Effector memory CD4-positive, alpha-beta T cell (primary cell): ENCODE measurements around the gene GRB7.

Experiments
- DNase-seq, 3 donors: peaks; one replicate each; pipeline ENCODE4 v3.0.0-alpha.2; 2020
- H3K27ac ChIP-seq: 2 replicates; pipeline ENCODE4 v1.7.0; 2013; ENCODE audit warnings: mild to moderate bottlenecking, low read length, moderate library complexity; ENCODE audit not compliant: insufficient read depth, poor library complexity, severe bottlenecking
- H3K27me3 ChIP-seq: replicated peaks from 2 replicates; pipeline ENCODE4 v1.7.0; 2013; ENCODE audit warnings: mild to moderate bottlenecking, low read length; ENCODE audit not compliant: insufficient read depth, control insufficient read depth, poor library complexity, severe bottlenecking
- H3K36me3 ChIP-seq: 2 replicates; pipeline ENCODE4 v1.7.0; 2013; ENCODE audit warnings: mild to moderate bottlenecking, low read length, moderate library complexity; ENCODE audit not compliant: control insufficient read depth, insufficient read depth
- H3K4me1 ChIP-seq: 2 replicates; pipeline ENCODE4 v1.7.0; 2013; ENCODE audit warnings: low read length, mild to moderate bottlenecking; ENCODE audit not compliant: control insufficient read depth, insufficient read depth, poor library complexity, severe bottlenecking
- H3K4me3 ChIP-seq: 2 replicates; pipeline ENCODE4 v1.7.0; 2013; ENCODE audit warnings: low read length, low read depth, mild to moderate bottlenecking; ENCODE audit not compliant: insufficient read depth, poor library complexity, severe bottlenecking
- H3K9me3 ChIP-seq: 2 replicates; pipeline ENCODE4 v1.7.0; 2013; ENCODE audit warnings: mild to moderate bottlenecking, low read length, moderate library complexity; ENCODE audit not compliant: control insufficient read depth

GRB7 gene

DNA sequence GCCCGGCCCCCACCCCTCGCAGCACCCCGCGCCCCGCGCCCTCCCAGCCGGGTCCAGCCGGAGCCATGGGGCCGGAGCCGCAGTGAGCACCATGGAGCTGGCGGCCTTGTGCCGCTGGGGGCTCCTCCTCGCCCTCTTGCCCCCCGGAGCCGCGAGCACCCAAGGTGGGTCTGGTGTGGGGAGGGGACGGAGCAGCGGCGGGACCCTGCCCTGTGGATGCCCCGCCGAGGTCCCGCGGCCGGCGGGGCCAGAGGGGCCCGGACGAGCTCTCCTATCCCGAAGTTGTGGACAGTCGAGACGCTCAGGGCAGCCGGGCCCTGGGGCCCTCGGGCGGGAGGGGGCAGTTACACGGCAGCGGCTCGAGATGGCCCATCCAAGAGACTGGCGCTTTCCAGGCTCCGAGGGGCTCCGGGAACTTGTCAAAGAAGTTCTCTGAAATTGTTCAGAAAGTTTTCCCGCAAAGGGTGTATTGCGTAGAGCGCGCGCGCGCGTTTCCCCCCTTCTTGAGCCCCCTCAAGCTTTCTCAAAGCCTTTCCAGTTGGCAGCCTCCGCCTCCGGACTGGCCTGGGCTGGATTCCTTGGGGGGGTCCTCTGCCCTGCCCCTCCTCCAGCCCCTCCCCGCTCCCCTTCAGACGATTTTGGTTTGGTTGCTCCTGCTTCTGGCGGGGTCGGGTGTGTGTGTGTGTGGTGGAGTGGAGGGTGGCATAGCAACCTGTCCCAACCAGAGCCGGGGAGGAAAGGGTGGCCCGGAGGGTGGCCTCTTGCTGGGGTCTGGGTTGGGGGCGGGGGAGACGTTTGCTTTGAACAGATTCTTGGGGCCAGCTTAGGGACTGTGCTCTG is 37.4 kb upstream of the GRB7 start:
- no peak for DNase-seq
- Histone ChIP-seq H3K27me3 (peaks cover 27% of the 10 kb centered on the region), H3K9me3 (no peaks in the 10 kb centered on the region), H3K36me3 (no peaks in the 10 kb centered on the region), H3K27ac (no peak overlapping the region), H3K4me3 (no peak overlapping the region), H3K4me1 (peaks cover 4% of the 10 kb centered on the region)

DNA sequence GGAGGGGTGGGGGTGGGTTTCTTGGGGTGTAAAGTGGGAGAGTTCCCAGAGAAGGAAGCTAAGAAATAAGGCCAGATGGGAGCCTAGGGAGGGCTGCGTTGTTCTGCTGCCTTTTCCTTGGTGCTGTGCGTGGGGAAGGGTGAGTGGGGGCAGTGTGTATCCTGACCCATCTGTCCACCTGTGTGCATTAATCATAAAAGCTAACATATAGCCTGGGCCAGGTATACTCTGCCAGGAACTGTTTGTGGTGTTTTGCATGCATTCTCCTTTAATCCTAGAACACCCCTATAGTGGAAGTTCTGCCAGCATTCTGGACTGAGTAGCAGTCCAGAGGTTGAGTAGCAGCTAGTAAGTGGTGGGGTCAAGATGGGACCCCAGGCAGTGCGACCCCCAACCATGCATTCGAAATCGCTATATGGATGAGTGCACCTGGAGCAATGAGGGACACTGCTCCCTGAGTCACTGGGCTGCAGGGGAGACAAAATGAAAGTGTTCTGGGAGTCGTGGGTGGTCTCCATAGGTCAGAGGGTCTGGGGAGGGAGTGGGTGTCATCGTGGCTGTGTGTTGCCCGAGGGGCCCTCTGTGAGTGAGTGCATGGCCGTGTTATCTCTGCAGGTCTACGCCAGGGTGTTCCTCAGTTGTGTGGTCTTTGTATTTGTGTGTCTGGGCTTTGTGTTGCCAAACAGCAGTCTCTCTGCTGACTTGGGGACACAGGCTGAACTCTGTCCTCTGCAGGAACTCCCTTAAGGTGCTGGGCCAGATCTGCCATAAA is 36.5 kb upstream of the GRB7 start:
- H3K9me3 ChIP-seq, result no peaks in the 10 kb centered on the region
- H3K4me3 ChIP-seq, result no peak overlapping the region
- DNase-seq, result no peak
- H3K27ac ChIP-seq, result no peak overlapping the region
- peaks cover 27% of the 10 kb centered on the region for H3K27me3 ChIP-seq
- H3K36me3 ChIP-seq, result no peaks in the 10 kb centered on the region
- H3K4me1 ChIP-seq, result peaks cover 4% of the 10 kb centered on the region

DNA sequence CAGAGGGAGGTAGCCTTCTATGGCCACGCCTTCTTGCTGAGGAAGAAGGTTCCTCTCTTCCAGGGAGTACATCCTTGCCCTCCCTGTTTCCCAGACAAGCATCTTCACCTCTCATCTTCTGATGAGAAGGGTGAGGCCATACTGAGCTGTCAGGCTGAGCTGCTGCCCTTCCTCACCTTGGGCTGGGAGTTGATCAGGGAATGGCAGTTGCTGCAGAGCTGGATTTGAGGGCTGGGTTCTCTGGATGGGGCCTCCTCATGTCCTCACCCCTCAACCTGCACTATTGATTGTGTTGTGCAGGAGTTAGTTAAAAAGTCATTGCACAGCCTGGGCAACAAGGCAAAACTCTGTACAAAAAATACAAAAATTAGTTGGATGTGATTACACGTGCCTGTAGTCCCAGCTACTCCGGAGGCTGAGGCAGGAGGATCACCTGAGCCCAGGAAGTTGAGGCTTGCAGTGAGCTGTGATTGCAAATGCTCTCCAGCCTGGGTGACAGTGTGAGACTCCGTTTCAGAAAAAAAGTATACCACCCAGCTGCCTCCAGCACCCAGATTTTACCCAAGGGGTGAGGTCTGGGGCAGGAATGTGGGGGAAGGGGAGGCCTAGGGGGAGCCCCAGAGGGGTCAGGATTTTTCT is 35.8 kb upstream of the GRB7 start:
- Histone ChIP-seq H3K4me1 (peaks cover 7% of the 10 kb centered on the region), H3K4me3 (no peak overlapping the region), H3K36me3 (no peaks in the 10 kb centered on the region), H3K27me3 (peaks cover 27% of the 10 kb centered on the region), H3K9me3 (no peaks in the 10 kb centered on the region), H3K27ac (no peak overlapping the region)
- no peak for DNase-seq

DNA sequence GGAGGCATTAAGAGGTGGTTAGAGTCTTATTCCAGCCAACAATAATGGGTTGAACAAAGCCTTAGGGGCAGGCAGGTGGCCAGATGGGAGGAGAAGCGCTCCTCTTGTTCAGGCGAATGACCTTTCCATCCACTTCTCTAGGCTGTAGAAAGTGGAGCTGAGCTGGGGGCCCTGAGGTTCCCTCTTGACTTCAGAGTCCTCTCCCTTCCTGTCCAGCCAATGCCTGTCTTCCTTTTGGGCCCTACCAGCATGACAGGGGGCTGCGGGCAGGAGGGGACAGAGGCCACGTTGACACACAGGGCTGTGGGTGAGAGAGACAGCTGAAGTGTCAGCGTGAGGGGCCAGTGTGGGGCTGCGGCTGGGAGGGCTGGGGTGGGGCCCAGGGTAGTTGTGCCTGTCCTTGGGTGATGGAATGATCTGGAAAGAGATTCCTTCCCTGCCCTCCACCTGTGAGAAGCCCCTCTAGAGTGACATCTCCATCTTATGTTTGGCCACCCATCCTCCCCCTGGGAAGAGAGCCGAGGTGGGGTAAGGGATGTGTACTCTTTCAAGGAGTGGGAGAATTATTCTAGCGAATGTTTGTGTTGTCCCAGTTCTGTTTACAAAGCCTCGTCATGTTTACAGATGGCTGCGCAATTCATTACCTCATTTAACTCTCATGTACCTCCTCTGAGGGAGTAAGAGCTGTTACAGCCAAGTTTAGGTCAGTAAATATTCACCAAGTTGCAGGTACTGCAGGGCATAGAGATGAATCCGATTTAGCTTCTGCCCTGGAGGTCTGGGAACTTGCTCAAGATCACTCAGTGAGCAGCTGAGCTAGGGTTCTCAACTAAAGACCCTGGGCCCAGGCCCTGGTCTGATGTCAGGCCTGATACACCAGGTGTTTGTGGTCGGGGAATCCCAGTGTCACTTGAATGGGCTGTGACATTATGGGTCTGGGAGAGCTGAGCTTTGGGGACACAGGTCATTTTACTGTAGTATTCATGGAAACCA is 34.5 kb upstream of the GRB7 start:
- Histone ChIP-seq H3K36me3 (no peaks in the 10 kb centered on the region), H3K27me3 (peaks cover 27% of the 10 kb centered on the region), H3K9me3 (no peaks in the 10 kb centered on the region), H3K4me1 (peaks cover 14% of the 10 kb centered on the region), H3K4me3 (no peak overlapping the region), H3K27ac (no peak overlapping the region)
- DNase-seq, result no peak

DNA sequence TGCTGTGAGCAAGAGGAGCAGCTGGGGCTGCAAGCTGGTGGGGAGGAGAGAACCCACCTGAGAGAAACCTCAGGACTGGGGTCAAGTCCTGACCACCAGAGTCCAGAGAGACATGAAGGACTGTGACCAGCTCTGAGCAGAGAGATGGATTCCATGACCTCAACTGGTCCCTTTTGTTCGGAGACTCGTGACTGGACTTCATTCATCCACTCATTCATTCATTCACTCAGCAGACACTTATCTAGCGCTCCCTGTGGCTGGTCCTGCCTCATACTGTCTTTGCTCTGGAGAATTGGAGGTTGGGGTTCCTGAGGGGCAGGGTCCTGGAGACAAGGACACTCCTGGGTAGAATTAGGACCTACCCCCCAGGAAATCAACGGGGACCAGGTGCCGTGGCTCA is 33.8 kb upstream of the GRB7 start:
- H3K27me3 ChIP-seq, result peaks cover 27% of the 10 kb centered on the region
- no peaks in the 10 kb centered on the region for H3K36me3 ChIP-seq
- no peaks in the 10 kb centered on the region for H3K9me3 ChIP-seq
- peaks cover 14% of the 10 kb centered on the region for H3K4me1 ChIP-seq
- no peak overlapping the region for H3K4me3 ChIP-seq
- DNase-seq, result no peak
- no peak overlapping the region for H3K27ac ChIP-seq

DNA sequence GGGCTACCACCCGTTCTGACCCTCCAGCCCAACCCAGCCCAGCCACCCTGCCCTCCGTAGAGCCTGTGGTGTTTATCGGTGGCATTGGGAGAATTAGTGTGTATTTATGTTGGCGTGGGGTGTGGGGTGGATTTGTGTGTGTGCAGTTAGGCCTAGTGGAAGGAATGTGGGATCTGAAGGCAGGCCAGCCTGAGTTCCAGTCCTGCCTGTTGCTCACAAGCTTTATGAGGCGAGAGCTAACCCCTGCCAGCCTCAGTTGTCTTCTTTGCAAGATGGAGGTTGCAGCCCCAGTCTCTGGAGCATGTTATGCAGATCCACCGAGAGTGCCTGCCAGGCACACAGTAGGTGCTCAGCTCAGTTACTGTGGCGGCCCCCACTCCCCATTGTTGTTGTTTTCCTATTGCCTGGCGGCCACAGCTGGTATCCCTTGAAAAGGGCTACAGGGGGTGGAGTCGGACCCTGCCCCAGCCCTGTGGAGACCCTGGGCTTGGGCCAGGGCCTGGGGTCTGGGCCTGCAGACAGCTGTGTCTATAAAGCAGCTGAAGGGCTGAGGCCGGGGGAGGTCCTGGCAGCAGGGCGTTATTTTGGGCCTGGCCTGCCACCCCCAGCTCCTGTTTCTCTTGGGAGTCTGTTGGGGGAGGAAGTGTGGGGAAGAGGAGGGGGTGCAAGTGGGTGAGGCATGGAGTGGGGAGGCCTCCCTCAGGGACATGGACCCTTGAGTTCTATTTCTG is 32.8 kb upstream of the GRB7 start:
- DNase-seq, result no peak
- Histone ChIP-seq H3K27ac (no peak overlapping the region), H3K27me3 (peaks cover 19% of the 10 kb centered on the region), H3K4me3 (no peak overlapping the region), H3K9me3 (no peaks in the 10 kb centered on the region), H3K4me1 (peaks cover 12% of the 10 kb centered on the region), H3K36me3 (no peaks in the 10 kb centered on the region)

DNA sequence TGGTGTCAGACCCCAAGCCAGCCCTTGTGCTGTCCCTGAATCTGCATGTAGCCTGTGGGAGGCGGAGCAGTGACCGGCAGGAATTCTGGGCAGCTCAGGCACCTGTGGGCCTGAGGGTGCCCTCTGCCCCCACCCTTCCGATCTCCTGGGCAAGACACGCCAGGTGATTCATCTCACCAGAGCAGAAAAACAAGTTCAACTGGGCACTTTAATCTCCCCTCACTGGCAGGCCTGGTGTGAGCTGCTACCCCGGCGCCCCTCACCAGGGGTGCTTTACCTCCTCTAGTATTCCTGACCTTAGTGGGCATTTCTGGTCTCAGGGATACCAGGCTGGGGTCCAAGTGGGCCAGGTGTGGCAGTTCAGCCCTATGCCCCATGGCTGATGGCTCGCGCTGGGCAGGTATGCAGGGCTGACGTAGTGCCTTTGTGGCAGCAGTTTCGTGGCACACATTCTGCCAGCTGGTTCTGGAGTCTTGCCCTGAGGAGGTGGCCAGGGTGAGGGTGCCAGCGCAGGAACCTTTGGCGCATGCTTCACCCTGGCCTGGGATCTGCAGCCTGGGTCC is 31.9 kb upstream of the GRB7 start:
- Histone ChIP-seq H3K27ac (no peak overlapping the region), H3K9me3 (no peaks in the 10 kb centered on the region), H3K36me3 (no peaks in the 10 kb centered on the region), H3K4me3 (no peak overlapping the region), H3K4me1 (peaks cover 10% of the 10 kb centered on the region), H3K27me3 (peaks cover 10% of the 10 kb centered on the region)
- DNase-seq, result no peak

DNA sequence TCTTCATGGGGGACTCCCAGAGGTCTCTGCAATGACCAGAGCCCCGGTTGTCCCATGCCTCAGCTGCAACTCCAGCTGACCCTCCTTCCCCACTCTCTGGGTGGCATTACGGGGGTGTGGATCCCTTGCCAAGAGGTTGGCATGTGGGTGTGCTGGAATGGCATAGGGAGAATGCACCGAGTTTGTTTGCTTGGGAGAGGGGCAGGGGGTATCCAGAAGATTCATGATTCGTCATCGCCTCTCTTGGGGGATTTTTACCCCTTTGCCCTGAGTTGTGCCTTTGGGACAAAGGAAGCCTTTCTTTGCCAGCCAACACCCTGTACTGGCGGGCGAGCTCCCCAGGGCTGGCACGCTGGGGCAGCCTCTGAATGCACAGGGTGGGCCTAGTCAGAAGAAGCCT is 31.4 kb upstream of the GRB7 start:
- no peak overlapping the region for H3K27ac ChIP-seq
- no peaks in the 10 kb centered on the region for H3K9me3 ChIP-seq
- DNase-seq, result no peak
- peaks cover 10% of the 10 kb centered on the region for H3K4me1 ChIP-seq
- H3K36me3 ChIP-seq, result no peaks in the 10 kb centered on the region
- no peak overlapping the region for H3K4me3 ChIP-seq
- peaks cover 6% of the 10 kb centered on the region for H3K27me3 ChIP-seq

DNA sequence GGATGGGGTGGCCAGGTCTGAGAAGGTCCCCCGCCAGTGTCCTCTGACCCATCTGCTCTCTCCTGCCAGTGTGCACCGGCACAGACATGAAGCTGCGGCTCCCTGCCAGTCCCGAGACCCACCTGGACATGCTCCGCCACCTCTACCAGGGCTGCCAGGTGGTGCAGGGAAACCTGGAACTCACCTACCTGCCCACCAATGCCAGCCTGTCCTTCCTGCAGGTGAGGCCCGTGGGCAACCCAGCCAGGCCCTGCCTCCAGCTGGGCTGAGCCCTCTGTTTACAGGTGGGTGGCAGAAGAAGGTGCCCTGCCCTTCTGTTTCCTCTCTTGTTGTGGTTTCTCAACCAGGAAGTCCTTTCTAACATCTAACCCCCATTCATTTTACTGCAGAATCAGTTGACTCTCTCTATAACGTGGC is 30.8 kb upstream of the GRB7 start:
- no peak for DNase-seq
- H3K9me3 ChIP-seq, result no peaks in the 10 kb centered on the region
- H3K36me3 ChIP-seq, result no peaks in the 10 kb centered on the region
- H3K27ac ChIP-seq, result no peak overlapping the region
- peaks cover under 1% of the 10 kb centered on the region for H3K27me3 ChIP-seq
- peaks cover 10% of the 10 kb centered on the region for H3K4me1 ChIP-seq
- no peak overlapping the region for H3K4me3 ChIP-seq
